ENCODE results near the gene LCP1.

DNA sequence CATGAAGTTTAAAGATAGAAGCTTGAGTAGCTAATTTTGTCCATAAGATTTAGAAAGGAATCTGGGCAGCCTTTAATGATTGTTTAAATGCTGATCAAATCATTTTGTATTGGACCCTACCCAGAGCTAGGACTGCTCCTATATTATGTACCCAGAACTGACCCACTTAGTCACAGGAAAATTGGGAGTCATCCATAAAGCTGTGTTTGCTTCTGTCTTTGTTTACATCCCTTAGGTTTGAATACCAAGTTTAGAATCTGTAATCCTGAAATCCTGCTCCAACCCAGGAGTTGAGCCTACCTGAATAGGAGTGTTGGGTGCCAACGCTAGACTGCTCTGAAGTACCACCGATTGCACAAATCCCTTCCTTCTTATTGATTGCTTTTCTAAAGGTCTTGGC, 23.8 kb downstream of the LCP1 start:
- TF ChIP-seq POLR2AphosphoS5 (IDR thresholded peaks at IDR 0.05; ENCODE audit: control insufficient read depth, insufficient read depth, low read depth, low read length) (no peak), SRF (CRISPR knock-in tag; IDR thresholded peaks at IDR 0.05) (no peak), RAD51 (IDR thresholded peaks at IDR 0.05; ENCODE audit: borderline replicate concordance, low read depth) (no peak), NBN (IDR thresholded peaks at IDR 0.05; ENCODE audit: low read depth) (no peak), CHD2 (IDR thresholded peaks at IDR 0.05; ENCODE audit: low read depth, low read length) (no peak), NFRKB (IDR thresholded peaks at IDR 0.05; ENCODE audit: low read depth) (no peak), NR2C2 (CRISPR knock-in tag; IDR thresholded peaks at IDR 0.05) (no peak), NR2C2 (tag; IDR thresholded peaks at IDR 0.05) (no peak), JUNB (CRISPR knock-in tag; conservative IDR thresholded peaks at IDR 0.05) (no peak), ZBTB8A (IDR thresholded peaks at IDR 0.05; ENCODE audit: partially characterized antibody) (no peak), ARNT (IDR thresholded peaks at IDR 0.05) (no peak)
- TF ChIP-seq, protein P1, sequence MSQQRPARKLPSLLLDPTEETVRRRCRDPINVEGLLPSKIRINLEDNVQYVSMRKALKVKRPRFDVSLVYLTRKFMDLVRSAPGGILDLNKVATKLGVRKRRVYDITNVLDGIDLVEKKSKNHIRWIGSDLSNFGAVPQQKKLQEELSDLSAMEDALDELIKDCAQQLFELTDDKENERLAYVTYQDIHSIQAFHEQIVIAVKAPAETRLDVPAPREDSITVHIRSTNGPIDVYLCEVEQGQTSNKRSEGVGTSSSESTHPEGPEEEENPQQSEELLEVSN (IDR thresholded peaks at IDR 0.05; ENCODE audit: borderline replicate concordance in 1 of 2, extremely low read depth in 1 of 2, insufficient read depth in 1 of 2, insufficient read length in 1 of 2, low read depth in 1 of 2, low read length in 1 of 2, poor library complexity in 1 of 2, severe bottlenecking in 1 of 2): no peak
- TF ChIP-seq, protein P2, sequence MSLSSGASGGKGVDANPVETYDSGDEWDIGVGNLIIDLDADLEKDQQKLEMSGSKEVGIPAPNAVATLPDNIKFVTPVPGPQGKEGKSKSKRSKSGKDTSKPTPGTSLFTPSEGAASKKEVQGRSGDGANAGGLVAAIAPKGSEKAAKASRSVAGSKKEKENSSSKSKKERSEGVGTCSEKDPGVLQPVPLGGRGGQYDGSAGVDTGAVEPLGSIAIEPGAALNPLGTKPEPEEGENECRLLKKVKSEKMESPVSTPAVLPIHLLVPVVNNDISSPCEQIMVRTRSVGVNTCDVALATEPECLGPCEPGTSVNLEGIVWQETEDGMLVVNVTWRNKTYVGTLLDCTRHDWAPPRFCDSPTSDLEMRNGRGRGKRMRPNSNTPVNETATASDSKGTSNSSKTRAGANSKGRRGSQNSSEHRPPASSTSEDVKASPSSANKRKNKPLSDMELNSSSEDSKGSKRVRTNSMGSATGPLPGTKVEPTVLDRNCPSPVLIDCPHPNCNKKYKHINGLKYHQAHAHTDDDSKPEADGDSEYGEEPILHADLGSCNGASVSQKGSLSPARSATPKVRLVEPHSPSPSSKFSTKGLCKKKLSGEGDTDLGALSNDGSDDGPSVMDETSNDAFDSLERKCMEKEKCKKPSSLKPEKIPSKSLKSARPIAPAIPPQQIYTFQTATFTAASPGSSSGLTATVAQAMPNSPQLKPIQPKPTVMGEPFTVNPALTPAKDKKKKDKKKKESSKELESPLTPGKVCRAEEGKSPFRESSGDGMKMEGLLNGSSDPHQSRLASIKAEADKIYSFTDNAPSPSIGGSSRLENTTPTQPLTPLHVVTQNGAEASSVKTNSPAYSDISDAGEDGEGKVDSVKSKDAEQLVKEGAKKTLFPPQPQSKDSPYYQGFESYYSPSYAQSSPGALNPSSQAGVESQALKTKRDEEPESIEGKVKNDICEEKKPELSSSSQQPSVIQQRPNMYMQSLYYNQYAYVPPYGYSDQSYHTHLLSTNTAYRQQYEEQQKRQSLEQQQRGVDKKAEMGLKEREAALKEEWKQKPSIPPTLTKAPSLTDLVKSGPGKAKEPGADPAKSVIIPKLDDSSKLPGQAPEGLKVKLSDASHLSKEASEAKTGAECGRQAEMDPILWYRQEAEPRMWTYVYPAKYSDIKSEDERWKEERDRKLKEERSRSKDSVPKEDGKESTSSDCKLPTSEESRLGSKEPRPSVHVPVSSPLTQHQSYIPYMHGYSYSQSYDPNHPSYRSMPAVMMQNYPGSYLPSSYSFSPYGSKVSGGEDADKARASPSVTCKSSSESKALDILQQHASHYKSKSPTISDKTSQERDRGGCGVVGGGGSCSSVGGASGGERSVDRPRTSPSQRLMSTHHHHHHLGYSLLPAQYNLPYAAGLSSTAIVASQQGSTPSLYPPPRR (CRISPR knock-in tag; IDR thresholded peaks at IDR 0.05; ENCODE audit: borderline replicate concordance): no peak

Data from K562 (cell line).